GM19035 (cell line): ENCODE results near the gene VSIG4.
A peak's percentile ranks its signal among the peaks of the same experiment; 100 is the strongest.

Source experiments
- ATAC-seq: cut with Tn5 transposase; IDR thresholded peaks from one replicate; pipeline ENCODE4 v1.9.1; 2021; ENCODE audit not compliant: unreplicated experiment

The VSIG4 gene

GRCh38 chrX:66024092-66024467, 15.8 kb downstream of the VSIG4 start:
- no peak for ATAC-seq

GRCh38 chrX:66023385-66024091, 16.3 kb downstream of the VSIG4 start:
- no peak for ATAC-seq

- no peak for ATAC-seq
These were observed 17.1 kb downstream of the VSIG4 start for GRCh38 chrX:66022632-66023384.

GRCh38 chrX:66021765-66022631, 17.9 kb downstream of the VSIG4 start:
- ATAC-seq: no peak

GRCh38 chrX:66021401-66021764, 18.5 kb downstream of the VSIG4 start:
- no peak for ATAC-seq

DNA sequence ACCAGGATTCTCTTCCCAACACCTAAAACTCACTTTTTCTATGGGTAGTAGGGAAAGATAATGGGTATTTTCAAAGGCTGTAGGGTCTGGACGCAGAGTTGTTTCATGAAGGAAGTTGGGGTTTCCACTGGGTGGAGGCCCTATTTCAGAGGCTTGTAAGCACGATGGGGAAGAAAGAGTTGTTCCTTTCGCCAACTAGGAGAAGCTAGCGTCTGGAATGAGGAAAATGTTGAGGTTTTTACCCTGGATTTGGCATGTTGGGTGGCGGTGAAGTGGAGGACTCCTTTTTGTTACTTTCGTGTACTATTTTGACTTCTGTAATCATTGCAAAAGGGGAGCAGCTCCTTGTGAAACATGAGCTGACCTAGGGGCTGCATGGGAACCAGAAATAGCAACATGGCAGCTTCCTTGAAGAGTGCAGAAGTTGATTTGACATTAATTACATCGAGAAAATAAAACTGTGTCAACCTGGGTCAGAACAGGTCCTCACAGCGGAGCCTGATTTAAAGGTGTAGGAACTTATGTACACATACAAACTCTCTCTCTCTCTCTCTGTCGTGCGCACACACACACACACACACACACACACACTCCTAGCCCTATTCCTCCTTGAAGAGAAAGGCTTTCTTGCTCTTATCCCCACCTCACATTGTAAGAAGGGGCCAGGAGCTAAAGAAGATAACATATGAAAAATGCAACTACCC, 19.1 kb downstream of the VSIG4 start:
- no peak for ATAC-seq

DNA sequence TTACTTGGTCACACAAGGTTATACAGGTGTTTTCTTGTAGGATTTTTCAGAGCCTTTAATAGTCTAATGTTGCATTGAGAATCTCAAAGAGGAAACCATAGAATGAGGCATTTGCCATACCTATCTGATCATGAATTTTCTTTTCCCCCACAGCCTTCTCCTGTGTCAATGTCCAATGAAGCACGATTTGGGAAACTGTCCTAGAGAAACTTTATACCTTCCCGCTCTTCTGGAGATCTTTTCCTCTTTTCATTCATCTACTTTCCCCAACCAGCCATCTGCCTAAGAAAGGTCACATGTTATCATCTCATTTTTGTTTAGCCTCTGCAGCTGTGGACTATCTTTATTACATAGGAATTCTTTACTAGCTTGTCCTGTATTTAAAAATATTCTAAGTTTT, 19.9 kb downstream of the VSIG4 start:
- ATAC-seq: no peak

DNA sequence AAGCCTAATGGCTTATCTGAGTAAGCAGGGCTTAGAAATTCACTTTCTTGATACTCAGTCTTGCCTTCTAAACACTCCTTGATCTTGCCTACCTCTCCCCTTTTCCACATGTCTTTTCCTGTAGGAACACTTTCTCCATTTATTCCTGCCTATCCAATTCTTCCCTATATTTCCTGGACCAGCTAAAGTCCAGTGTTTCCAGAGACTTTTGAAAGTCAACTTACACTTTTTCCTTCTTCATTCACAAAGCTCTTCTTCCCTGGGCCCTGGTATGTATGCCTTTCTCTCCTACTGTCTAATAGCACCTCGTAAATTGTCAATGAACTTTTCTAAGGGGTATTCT, 20.6 kb downstream of the VSIG4 start:
- ATAC-seq: no peak

DNA sequence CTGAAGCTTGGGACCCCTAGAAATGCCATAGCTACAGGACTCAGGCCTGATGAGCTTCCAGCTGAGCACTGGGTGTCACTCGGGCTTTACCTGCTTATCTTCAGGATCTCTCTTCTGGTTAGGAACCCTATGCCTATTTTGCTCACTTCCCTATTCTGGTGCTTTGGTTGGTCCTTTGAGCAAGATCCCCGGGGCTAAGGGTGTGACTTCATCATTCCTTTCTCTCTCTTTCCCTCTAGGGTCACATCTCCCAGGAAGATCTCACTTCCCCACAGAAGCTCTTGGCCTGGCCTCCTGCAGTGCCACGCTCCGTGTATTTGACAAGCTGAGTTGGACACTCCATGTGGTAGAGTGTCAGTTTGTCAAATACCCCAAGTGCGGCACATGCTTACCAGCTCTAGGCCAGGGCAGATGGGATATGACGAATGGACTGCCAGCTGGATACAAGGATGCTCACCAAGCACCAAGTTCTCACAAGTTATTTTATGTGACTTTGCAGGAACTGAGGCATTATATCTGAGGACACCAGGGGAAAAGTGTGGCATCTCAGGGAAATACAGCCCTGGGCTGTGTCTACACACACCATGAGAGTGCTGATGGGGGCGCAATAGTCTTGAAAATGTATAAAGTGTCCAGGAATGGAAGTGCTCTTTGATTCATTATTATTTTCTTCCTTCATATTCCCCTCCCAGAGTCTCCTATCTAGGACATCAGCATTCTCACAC, 21.1 kb downstream of the VSIG4 start:
- no peak for ATAC-seq

DNA sequence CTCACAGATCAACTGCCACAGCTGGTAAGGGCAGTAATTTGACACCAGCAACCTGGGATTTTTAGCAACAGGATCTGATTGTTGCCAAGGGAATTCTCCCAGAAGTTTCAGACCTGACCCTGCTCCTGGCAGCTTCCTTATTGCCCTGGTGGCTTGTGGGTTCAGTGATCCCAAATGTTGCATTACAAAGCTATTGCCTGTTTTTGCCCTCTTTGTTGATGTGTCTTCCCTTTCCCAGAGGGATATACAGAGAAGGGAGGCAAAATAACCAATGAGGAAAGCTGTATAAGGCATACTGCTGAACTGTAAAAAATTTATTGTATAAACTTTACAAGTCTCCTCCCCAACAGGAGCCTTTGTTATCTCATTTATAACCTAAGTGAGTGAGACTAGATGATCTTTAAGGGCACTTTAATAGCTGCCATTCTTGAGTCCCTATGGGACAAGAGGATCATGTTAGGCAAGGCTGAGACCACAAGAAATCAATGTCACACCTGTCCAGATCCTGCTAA, 22.2 kb downstream of the VSIG4 start:
- ATAC-seq: no peak

GRCh38 chrX:66016905-66017658, 22.8 kb downstream of the VSIG4 start:
- ATAC-seq: no peak

- ATAC-seq: no peak
These were observed 23.8 kb downstream of the VSIG4 start for GRCh38 chrX:66015900-66016689.

- ATAC-seq: peak; percentile 47
These were observed 24.6 kb downstream of the VSIG4 start for GRCh38 chrX:66015152-66015831.

DNA sequence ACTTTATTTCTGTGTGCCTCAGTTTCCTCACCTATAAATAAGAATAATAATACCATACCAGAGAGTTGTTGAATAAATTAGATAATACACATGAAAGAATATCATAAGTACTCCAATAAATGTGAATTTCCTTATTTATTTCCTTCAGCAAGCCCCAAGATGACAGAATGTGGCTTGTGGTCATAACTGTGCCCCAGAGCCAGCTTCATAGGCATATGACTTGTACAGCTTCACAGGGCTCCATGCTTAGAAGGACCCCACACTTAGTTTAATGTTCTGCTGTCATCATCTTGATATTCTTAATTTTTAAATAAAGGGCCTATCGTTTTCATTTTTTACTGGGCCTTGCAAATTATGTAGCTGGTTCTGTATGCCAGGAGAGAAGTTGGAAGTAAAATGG, 25.3 kb downstream of the VSIG4 start:
- ATAC-seq: no peak

DNA sequence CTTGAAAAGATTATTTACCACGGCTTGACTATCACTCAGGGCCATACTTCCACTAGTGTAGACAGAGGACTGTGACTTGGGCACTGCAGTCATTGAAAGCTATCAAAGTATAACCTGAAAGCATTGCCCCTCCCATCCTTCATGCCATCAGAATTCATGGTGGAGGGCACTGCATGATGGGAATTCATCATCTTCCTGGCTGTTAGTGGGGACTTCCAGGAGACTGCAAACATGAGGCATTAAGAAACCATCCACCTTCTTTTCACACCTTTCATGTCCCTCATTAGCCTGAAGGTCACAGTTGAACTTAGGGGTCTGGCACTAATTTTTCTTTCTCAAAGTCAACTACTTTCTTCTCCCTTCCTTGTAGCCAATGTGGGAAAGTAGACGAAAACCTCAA, 25.8 kb downstream of the VSIG4 start:
- no peak for ATAC-seq

DNA sequence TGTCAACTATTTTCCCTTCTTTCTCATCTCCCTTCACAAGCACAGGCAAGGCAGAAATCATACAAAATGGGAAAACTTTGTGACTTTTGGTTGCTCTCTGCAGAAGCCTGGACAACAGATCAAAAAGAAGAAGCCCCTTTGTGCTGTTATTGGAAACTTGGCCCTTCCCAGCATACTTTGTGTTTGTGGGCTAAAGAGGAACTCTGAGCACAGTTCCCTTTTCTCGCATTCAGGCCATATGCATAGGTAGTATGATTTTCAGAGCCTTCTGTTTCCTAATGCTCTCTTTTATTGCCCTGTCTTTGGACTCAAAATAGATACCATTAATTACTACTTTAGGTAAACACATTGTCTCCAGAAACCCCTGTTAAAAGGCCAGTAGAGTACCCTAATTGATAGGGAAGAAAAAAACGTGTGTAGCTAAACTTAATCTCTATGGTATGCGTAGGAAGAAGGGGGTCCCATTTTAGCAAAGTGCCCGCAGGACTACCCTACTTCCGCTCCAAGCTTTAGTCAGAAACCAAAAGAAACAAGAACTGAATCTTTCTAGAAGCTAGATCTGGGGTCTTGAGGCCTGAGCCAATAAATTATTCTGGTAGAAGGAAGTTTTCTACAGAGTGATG, 26.6 kb downstream of the VSIG4 start:
- no peak for ATAC-seq

GRCh38 chrX:66012094-66012534, 27.8 kb downstream of the VSIG4 start:
- ATAC-seq: peak; percentile 56
